Left lung (tissue), 10 donors: ENCODE results near the gene HCK. TPM values are rescaled to one million over a fixed set of nuclear protein-coding genes. Genes with fewer than 3 reads are reported as not detected.

Experiments
- ATAC-seq: fragments of 200-7000 bp; cut with Tn5 transposase; one replicate; pipeline ENCODE4 v1.9.1; 2020; ENCODE audit warnings: moderate library complexity
- DNase-seq, 4 donors: peaks; one replicate each; pipeline ENCODE4 v3.0.0-alpha.2; 2013 to 2020
- H3K27ac ChIP-seq, 2 donors: fragments of 200-600 bp; sonication (generic) in 1 of 2; one replicate each; pipeline versions ENCODE4 v1.5.0 to v1.8.0; 2020 to 2021
- H3K27me3 ChIP-seq, 2 donors: fragments of 200-600 bp; sonication (generic) in 1 of 2; one replicate each; pipeline versions ENCODE4 v1.5.0 to v1.8.0; 2020 to 2021
- H3K36me3 ChIP-seq, 2 donors: fragments of 200-600 bp; sonication (generic) in 1 of 2; one replicate each; pipeline versions ENCODE4 v1.5.0 to v1.8.0; 2020 to 2021
- H3K4me1 ChIP-seq, 2 donors: fragments of 200-600 bp; one replicate each; pipeline ENCODE4 v1.8.0; 2021
- H3K4me3 ChIP-seq, 2 donors: fragments of 200-600 bp; sonication (generic) in 1 of 2; one replicate each; pipeline versions ENCODE4 v1.5.0 to v1.8.0; 2020 to 2021; ENCODE audit warnings: mild to moderate bottlenecking in 1 of 2
- H3K9me3 ChIP-seq, 2 donors: fragments of 200-600 bp; sonication (generic) in 1 of 2; one replicate each; pipeline versions ENCODE4 v1.5.0 to v1.8.0; 2020 to 2021
- intact Hi-C, 2 donors: fragments of 100-400 bp; cut with DNase I; formaldehyde crosslinking; loops; one replicate each; pipeline versions ENCODE4 v1.11.2 to v1.14.2; 2022
- polyA plus RNA-seq, 6 donors: library from polyadenylated mRNA; unstranded; fragments of 120-200 nt; gene quantifications; one replicate each; pipeline ENCODE4 v1.2.1, GENCODE V29; 2013; ENCODE audit not compliant: insufficient read length in 6 of 6
- total RNA-seq, 2 donors: library from RNA; stranded (reverse); fragmentation: NEBNext Ultra II Directional; extraction: Animal tissue kit (Norgen Biotek cat#: 25700); gene quantifications; one replicate each; pipeline ENCODE4 v1.2.1, GENCODE V29; 2021
- TF ChIP-seq, protein P1 (sequence below), 2 donors: fragments of 200-600 bp; sonication (generic) in 1 of 2; IDR thresholded peaks; one replicate each; pipeline versions ENCODE4 v1.5.0 to v1.8.0; 2021; ENCODE audit warnings: antibody characterized with exemption in 2 of 2
- donor health status: DM: no; HTN: yes; CAD: no.
- donor health status: DM: no; HTN: no; CAD: no.

HCK gene
- total and polyA plus RNA-seq, 8 donors, result 3.0 to 110 (median 5.0) TPM

- intact Hi-C loops, result no loop called here
- TF ChIP-seq, protein P1, sequence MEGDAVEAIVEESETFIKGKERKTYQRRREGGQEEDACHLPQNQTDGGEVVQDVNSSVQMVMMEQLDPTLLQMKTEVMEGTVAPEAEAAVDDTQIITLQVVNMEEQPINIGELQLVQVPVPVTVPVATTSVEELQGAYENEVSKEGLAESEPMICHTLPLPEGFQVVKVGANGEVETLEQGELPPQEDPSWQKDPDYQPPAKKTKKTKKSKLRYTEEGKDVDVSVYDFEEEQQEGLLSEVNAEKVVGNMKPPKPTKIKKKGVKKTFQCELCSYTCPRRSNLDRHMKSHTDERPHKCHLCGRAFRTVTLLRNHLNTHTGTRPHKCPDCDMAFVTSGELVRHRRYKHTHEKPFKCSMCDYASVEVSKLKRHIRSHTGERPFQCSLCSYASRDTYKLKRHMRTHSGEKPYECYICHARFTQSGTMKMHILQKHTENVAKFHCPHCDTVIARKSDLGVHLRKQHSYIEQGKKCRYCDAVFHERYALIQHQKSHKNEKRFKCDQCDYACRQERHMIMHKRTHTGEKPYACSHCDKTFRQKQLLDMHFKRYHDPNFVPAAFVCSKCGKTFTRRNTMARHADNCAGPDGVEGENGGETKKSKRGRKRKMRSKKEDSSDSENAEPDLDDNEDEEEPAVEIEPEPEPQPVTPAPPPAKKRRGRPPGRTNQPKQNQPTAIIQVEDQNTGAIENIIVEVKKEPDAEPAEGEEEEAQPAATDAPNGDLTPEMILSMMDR (IDR thresholded peaks at IDR 0.05), result no peak
- DNase-seq, result no peak
- Histone ChIP-seq H3K27me3 (peaks cover 3 to 33% of the 10 kb centered on the region in 2 donors), H3K36me3 (no peaks in the 10 kb centered on the region), H3K9me3 (no peaks in the 10 kb centered on the region), H3K4me1 (peaks cover 2 to 88% of the 10 kb centered on the region in 2 donors), H3K27ac (peak overlapping the region in 1 of 2 donors; percentile 87), H3K4me3 (no peak overlapping the region)
- ATAC-seq, result no peak
Observed at GRCh38 chr20:32036252-32036651, 15.8 kb upstream of the HCK start.

DNA sequence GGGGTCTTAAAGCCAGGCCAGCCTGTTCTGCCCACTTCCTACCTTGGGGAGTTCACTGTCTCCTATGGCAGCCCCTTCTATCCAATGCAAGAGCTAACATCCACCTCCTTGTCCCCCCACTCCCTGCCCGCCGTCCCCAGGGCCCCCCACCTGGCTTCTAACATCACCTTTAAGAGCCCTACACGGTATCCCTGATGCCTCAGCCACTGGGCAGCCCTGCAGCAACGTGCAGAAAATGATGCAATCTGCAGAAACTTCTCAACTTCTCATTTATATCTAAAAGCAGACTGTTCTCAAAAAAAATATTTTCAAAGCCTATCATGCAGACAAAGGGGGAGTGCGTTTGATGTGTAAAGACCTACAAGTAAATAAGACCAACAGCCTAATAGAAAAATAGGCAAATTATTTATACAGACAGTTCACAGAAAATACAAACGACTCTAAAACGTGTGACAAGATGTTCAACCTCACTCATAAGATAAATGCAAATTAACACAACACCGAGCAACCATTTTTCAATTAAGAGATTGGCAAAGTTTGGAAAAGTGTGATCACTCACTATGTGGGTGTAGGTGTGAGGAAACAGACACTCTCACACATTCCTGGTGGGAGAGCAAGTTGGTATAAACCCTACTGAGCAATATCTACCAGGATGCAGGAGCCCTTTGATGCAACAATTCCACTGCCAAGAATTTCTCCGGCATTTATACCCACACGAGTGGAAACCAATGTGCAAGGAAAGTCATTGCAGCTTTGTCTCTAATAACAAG lies 15.1 kb upstream of the HCK start:
- H3K27me3 ChIP-seq, result peaks cover 3 to 32% of the 10 kb centered on the region in 2 donors
- intact Hi-C loops, result no loop called here
- H3K4me3 ChIP-seq, result no peak overlapping the region
- H3K36me3 ChIP-seq, result no peaks in the 10 kb centered on the region
- TF ChIP-seq, protein P1 (IDR thresholded peaks at IDR 0.05), result no peak
- H3K4me1 ChIP-seq, result peaks cover 0 to 88% of the 10 kb centered on the region in 2 donors
- ATAC-seq (no peak), DNase-seq (peak in 1 of 4 donors; percentile 74)
- H3K27ac ChIP-seq, result peak overlapping the region in 1 of 2 donors; percentile 87
- no peaks in the 10 kb centered on the region for H3K9me3 ChIP-seq

GRCh38 chr20:32037929-32038328 lies 14.1 kb upstream of the HCK start:
- Histone ChIP-seq H3K27ac (peak overlapping the region in 1 of 2 donors; percentile 94), H3K4me3 (no peak overlapping the region), H3K4me1 (peaks cover 0 to 87% of the 10 kb centered on the region in 2 donors), H3K9me3 (no peaks in the 10 kb centered on the region), H3K27me3 (peaks cover 3 to 32% of the 10 kb centered on the region in 2 donors), H3K36me3 (no peaks in the 10 kb centered on the region)
- TF ChIP-seq, protein P1 (IDR thresholded peaks at IDR 0.05), result no peak
- intact Hi-C loops, result no loop called here
- no peak for DNase-seq
- ATAC-seq, result no peak

DNA sequence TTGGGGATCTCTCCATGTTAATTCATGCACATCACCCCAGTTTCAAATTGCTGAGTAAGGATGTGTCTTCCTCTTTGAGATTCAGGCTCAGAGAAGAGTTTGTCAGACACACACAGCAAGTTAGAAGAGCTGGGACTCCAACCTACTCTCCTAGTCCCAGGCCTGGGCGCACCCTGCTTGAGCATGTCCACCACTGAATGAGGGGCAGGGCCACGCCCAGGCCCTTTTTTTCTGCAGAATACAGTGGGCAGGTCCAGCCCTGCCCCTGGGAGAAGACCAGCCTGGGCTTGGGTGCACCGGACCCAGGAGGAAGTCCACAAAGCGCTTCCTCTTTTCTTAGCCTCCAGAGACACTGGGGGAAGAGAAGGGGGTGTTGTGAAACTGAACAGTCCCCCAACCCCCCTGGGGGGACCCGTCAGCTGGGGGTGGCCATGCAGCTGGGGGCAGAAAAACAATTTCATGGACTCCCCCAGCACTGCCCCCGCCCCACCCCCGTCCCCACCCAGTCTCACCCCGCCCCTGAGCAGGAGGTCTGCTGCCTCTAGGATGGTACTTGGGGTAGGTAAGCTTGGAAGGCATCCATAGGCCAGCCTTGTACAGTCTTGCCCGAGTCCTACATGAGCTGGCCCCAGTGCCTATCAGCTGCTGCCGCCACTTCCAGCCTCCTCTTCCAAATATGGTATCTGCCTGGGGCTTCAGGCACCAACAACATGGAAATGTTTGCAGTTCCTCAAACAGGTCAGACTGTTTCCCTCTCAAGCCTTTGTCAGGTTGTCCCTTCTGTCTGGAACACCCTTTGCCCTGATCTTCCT lies 11.7 kb upstream of the HCK start:
- no peaks in the 10 kb centered on the region for H3K9me3 ChIP-seq
- intact Hi-C loops, result no loop called here
- ATAC-seq (peak; percentile 86), DNase-seq (peak in 2 of 4 donors; percentile 77 to 93)
- H3K4me3 ChIP-seq, result no peak overlapping the region
- TF ChIP-seq, protein P1 (IDR thresholded peaks at IDR 0.05), result no peak
- peaks cover 0 to 72% of the 10 kb centered on the region in 2 donors for H3K4me1 ChIP-seq
- H3K27me3 ChIP-seq, result peaks cover 0 to 16% of the 10 kb centered on the region in 2 donors
- no peaks in the 10 kb centered on the region for H3K36me3 ChIP-seq
- peak overlapping the region; percentile 13 to 94 for H3K27ac ChIP-seq

DNA sequence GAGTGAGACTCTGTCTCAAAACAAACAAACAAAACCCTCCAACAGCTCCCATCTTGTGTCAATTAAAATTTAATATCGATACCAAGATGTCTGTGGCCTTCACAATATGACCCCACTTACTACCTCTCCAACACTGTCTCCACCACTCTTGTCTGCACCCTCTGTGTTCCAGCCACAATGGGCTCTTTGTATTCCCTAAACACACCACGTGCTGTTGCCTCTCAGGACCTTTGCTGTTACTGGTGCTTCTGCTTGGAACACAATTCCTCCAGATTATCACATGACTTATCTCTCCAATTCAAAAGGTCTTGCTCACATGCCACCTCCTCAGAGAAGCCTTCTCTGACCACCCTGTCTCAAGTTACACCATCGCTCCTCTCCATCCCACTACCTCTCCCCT lies 6.0 kb upstream of the HCK start:
- no peak overlapping the region for H3K4me3 ChIP-seq
- DNase-seq (no peak), ATAC-seq (no peak)
- no peaks in the 10 kb centered on the region for H3K9me3 ChIP-seq
- intact Hi-C loops, result no loop called here
- peaks cover 0 to 39% of the 10 kb centered on the region in 2 donors for H3K4me1 ChIP-seq
- peaks cover 3 to 17% of the 10 kb centered on the region in 2 donors for H3K27me3 ChIP-seq
- no peak overlapping the region for H3K27ac ChIP-seq
- TF ChIP-seq, protein P1 (IDR thresholded peaks at IDR 0.05), result no peak
- H3K36me3 ChIP-seq, result no peaks in the 10 kb centered on the region
